ENCODE measurements around the gene BACH2.

DNA sequence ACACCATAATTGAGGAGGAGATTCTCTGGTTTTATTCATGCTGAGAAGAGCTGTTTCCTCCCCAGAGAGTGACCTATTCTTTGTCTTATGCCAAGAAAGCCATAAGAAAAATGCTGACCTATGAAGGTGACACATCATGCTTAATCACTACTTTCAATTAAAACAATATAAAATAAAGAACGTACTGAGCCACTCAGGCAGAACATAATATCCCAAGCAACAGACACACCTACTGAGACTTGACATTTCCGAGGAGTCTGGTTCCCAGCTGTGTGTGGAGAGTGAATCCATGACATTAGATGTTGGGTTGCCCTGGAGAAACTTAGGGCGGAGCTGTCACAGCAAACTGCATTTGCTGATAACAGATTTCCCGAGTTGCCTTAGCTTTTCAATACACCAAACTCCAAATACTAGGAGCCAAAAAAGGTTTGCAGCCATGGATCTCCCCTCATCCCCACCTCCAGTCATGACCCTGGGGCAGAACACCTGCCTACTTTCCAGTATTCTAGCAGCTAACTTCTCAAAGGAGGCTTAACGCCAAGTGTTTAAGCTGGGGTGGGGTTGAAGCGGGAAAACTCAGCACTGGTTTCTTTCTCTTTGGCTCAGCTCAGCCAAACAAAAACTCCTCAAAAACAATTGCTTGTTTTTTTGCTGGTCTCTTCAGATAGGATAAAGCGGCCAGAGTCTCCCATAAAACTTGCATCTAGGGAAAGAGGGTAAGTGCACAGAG lies 92.2 kb downstream of the BACH2 start:
- TF ChIP-seq POLR2A (IDR thresholded peaks at IDR 0.05), result no peak
- TF ChIP-seq, protein P1, sequence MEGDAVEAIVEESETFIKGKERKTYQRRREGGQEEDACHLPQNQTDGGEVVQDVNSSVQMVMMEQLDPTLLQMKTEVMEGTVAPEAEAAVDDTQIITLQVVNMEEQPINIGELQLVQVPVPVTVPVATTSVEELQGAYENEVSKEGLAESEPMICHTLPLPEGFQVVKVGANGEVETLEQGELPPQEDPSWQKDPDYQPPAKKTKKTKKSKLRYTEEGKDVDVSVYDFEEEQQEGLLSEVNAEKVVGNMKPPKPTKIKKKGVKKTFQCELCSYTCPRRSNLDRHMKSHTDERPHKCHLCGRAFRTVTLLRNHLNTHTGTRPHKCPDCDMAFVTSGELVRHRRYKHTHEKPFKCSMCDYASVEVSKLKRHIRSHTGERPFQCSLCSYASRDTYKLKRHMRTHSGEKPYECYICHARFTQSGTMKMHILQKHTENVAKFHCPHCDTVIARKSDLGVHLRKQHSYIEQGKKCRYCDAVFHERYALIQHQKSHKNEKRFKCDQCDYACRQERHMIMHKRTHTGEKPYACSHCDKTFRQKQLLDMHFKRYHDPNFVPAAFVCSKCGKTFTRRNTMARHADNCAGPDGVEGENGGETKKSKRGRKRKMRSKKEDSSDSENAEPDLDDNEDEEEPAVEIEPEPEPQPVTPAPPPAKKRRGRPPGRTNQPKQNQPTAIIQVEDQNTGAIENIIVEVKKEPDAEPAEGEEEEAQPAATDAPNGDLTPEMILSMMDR (IDR thresholded peaks at IDR 0.05), result no peak
- TF ChIP-seq EP300 (IDR thresholded peaks at IDR 0.05), result no peak
